ENCODE measurements around the gene NOCT.

DNA sequence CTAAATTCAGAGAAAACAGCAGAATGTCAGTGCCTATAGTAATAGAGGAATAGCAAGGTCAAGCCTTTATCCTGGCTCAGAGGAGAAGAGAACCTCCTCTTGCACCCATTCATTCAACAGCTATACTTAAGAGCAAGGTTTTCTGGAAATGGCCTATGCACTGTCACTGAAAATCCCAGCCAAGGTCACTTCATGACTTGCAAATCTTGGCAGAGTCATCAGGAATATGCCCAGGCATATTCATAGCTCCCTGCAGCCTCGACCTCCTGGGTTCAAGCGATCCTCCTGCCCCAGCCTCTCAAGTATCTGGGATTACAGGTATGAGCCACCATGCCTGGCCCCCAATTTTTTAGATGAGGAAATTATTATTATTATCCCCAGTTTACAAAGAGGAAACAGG is 35.8 kb upstream of the NOCT start:
- TF ChIP-seq POLR2A (IDR thresholded peaks at IDR 0.05): no peak
- TF ChIP-seq, protein P1, sequence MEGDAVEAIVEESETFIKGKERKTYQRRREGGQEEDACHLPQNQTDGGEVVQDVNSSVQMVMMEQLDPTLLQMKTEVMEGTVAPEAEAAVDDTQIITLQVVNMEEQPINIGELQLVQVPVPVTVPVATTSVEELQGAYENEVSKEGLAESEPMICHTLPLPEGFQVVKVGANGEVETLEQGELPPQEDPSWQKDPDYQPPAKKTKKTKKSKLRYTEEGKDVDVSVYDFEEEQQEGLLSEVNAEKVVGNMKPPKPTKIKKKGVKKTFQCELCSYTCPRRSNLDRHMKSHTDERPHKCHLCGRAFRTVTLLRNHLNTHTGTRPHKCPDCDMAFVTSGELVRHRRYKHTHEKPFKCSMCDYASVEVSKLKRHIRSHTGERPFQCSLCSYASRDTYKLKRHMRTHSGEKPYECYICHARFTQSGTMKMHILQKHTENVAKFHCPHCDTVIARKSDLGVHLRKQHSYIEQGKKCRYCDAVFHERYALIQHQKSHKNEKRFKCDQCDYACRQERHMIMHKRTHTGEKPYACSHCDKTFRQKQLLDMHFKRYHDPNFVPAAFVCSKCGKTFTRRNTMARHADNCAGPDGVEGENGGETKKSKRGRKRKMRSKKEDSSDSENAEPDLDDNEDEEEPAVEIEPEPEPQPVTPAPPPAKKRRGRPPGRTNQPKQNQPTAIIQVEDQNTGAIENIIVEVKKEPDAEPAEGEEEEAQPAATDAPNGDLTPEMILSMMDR (IDR thresholded peaks at IDR 0.05): no peak
